DND-41 (cell line): ENCODE results near the gene QARS1.

Source experiments
- ATAC-seq: fragments of 200-7000 bp; cut with Tn5 transposase; 3 replicates; pipeline ENCODE4 v1.9.1; 2021; ENCODE audit warnings: low read depth; ENCODE audit not compliant: insufficient read depth
- DNase-seq: peaks from one replicate; pipeline ENCODE4 v3.0.0-alpha.2; 2020
- H2AFZ ChIP-seq: 2 replicates; pipeline ENCODE4 v1.6.0; 2012; ENCODE audit warnings: low read depth, low read length
- H3K27ac ChIP-seq: 2 replicates; pipeline ENCODE4 v1.5.1; 2012; ENCODE audit warnings: low read length, inconsistent platforms
- H3K27me3 ChIP-seq: fragments of 200-600 bp; sonication (generic); 2 replicates; pipeline ENCODE4 v1.6.0; 2012; ENCODE audit warnings: low read length, mild to moderate bottlenecking, inconsistent platforms; ENCODE audit not compliant: insufficient read depth, poor library complexity
- H3K36me3 ChIP-seq: 2 replicates; pipeline ENCODE4 v1.5.1; 2012; ENCODE audit warnings: low read length, inconsistent platforms; ENCODE audit not compliant: insufficient read depth
- H3K4me1 ChIP-seq: 2 replicates; pipeline ENCODE4 v1.5.1; 2012; ENCODE audit warnings: mild to moderate bottlenecking, low read length; ENCODE audit not compliant: insufficient read depth
- H3K4me2 ChIP-seq: 2 replicates; pipeline ENCODE4 v1.6.0; 2012; ENCODE audit warnings: mild to moderate bottlenecking, moderate library complexity, low read length, inconsistent platforms; ENCODE audit not compliant: insufficient read depth
- H3K4me3 ChIP-seq, 2 experiments: fragments of 200-600 bp in 1 of 2; shearing (Covaris generic) in 1 of 2; 2 replicates each; pipeline ENCODE4 v1.5.1; 2012 to 2016; ENCODE audit warnings: inconsistent platforms in 2 of 2, low read length in 2 of 2, mild to moderate bottlenecking in 2 of 2, low read depth in 1 of 2, moderate library complexity in 1 of 2
- H3K79me2 ChIP-seq: 2 replicates; pipeline ENCODE4 v1.6.0; 2012; ENCODE audit warnings: low read length, inconsistent platforms; ENCODE audit not compliant: insufficient read depth
- H3K9ac ChIP-seq: 2 replicates; pipeline ENCODE4 v1.6.0; 2012; ENCODE audit warnings: low read depth, mild to moderate bottlenecking, inconsistent platforms, low read length, moderate library complexity
- H3K9me3 ChIP-seq: 2 replicates; pipeline ENCODE4 v1.5.1; 2012; ENCODE audit warnings: low read length, moderate library complexity, mild to moderate bottlenecking, inconsistent platforms; ENCODE audit not compliant: insufficient read depth, severe bottlenecking
- H4K20me1 ChIP-seq: 2 replicates; pipeline ENCODE4 v1.6.0; 2012; ENCODE audit warnings: low read length; ENCODE audit not compliant: insufficient read depth
- CTCF ChIP-seq: IDR thresholded peaks from 2 replicates; pipeline ENCODE4 v1.5.1; 2012; ENCODE audit warnings: borderline replicate concordance, low read length, moderate library complexity, mild to moderate bottlenecking; ENCODE audit not compliant: poor library complexity, severe bottlenecking; ENCODE audit errors: extremely low read depth
- EZH2 ChIP-seq: IDR thresholded peaks from 3 replicates; pipeline ENCODE4 v1.6.1; 2012; ENCODE audit warnings: borderline replicate concordance, low read depth, mild to moderate bottlenecking, moderate library complexity, low read length, inconsistent platforms; ENCODE audit not compliant: severe bottlenecking

QARS1 gene

DNA sequence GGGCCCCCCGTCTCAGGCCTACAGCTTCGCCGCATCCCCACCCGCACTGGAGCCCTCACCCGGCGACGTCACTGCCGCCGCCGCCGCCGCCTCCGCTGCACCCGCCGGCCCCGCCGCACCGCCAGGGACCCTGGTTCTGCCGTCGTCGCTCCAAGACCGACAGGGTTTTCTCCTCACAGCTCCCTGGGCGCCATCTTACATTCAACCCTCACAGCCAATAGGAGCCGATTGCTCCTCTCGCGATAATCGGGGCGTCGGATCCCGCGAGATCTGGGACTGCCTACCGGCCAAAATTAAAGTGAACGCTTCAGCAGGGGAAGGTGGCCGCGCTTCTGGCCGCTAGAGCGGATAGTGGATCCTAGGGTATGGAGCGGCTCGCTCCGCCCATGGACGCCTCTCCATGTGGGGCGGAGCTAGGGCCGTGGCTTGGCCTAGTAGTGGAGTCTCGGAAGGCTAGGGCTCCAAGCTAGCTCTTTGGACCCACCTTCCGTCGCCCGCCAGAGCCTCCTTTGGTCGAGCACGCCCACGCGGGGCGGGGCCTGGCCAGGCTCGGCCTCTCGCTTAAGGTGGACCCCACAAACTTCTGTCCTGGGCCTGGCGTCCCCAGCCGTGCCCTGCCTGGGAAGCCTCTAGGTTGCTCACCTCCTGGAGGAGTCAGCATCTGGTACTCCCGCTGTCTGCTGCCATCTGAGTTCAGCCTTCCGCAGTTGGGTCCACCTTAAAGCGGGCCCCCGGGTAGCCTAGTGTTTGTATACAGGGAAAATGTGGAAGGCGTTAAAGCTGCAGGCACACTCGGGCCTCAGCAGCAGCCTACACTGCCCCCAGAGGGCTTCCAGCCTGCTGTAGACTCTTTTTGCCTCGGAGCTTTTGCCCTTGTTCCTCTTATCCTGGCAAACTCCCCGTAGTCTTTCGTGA, 10.4 kb downstream of the QARS1 start, which contains the start of gene QRICH1:
QRICH1 (minus strand) TSS at position 219 of the 915 bp plus-strand sequence. CDS start 17,054 bp downstream, outside the sequence.
- Histone ChIP-seq H2AFZ (peak within 1 kb of the TSS; percentile 94), H3K4me1 (peaks cover 43% of the 10 kb centered on the region)
- DNase-seq = peak; percentile 97

GRCh38 chr3:49092938-49093852, 11.4 kb downstream of the QARS1 start:
- Histone ChIP-seq H3K4me2 (peak overlapping the region; percentile 69), H3K4me1 (peaks cover 43% of the 10 kb centered on the region), H3K9ac (peak overlapping the region; percentile 68), H3K27ac (peak overlapping the region; percentile 95), H3K4me3 (peak overlapping the region; percentile 48 to 71), H3K36me3 (peaks cover 38% of the 10 kb centered on the region), H4K20me1 (peaks cover 45% of the 10 kb centered on the region), H3K9me3 (no peaks in the 10 kb centered on the region), H3K27me3 (no peaks in the 10 kb centered on the region), H3K79me2 (peaks cover 54% of the 10 kb centered on the region), H2AFZ (peak overlapping the region; percentile 94)
- peak; percentile 89 for DNase-seq
- TF ChIP-seq EZH2 (no peak), CTCF (no peak)
- peak; percentile 29 for ATAC-seq

More for the DNA sequence above, 10.4 kb downstream of the QARS1 start, which contains the start of gene QRICH1:
- Histone ChIP-seq H3K79me2 (peaks cover 45% of the 10 kb centered on the region), H3K27me3 (no peaks in the 10 kb centered on the region), H3K9ac (peak within 1 kb of the TSS; percentile 68), H3K4me3 (peak within 1 kb of the TSS; percentile 48 to 71), H4K20me1 (peaks cover 35% of the 10 kb centered on the region), H3K4me2 (peak within 1 kb of the TSS; percentile 86), H3K9me3 (no peaks in the 10 kb centered on the region), H3K27ac (peak within 1 kb of the TSS; percentile 95), H3K36me3 (peaks cover 45% of the 10 kb centered on the region)
- TF ChIP-seq EZH2 (no peak), CTCF (peak; percentile 80)
- ATAC-seq = peak; percentile 83

DNA sequence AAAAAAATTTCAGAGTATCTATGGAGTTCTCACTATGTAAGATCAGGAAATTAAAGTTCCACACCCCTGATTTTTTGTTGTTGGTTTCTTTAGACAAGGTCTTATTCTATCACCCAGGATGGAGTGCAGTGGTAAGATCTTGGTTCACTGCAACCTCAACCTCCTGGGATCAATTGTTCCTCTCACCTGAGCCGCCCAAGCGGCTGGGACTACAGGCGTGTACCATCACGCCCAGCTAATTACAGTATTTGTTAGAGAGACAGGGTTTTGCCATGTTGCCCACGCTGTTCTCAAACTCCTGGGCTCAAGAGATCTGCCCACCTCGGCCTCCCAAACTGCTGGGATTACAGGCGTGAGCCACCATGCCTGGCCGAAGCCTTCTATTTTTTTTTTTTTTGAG, 23.1 kb downstream of the QARS1 start:
- no peaks in the 10 kb centered on the region for H3K27me3 ChIP-seq
- H3K4me2 ChIP-seq = no peak overlapping the region
- DNase-seq = no peak
- no peak overlapping the region for H3K9ac ChIP-seq
- H3K9me3 ChIP-seq = no peaks in the 10 kb centered on the region
- H4K20me1 ChIP-seq = peaks cover 64% of the 10 kb centered on the region
- no peak overlapping the region for H3K27ac ChIP-seq
- H2AFZ ChIP-seq = no peak overlapping the region
- ATAC-seq = no peak
- H3K4me3 ChIP-seq = no peak overlapping the region
- peaks cover 35% of the 10 kb centered on the region for H3K36me3 ChIP-seq
- TF ChIP-seq EZH2 (no peak), CTCF (no peak)
- H3K79me2 ChIP-seq = peaks cover 94% of the 10 kb centered on the region
- no peaks in the 10 kb centered on the region for H3K4me1 ChIP-seq
